ENCODE measurements around the gene PRF1.

The PRF1 gene

GRCh38 chr10:70568781-70569495 is 33.6 kb downstream of the PRF1 start:
- Histone ChIP-seq H2BK5ac (ENCODE audit: low read length) (no peak overlapping the region), H3K36me3 (ENCODE audit: control insufficient read depth, insufficient read depth, low read length) (no peaks in the 10 kb centered on the region), H3K27me3 (ENCODE audit: insufficient read depth, low read length, poor library complexity) (no peaks in the 10 kb centered on the region), H3K79me1 (ENCODE audit: low read length) (no peaks in the 10 kb centered on the region), H3K4me1 (ENCODE audit: control insufficient read depth, low read depth, low read length) (no peaks in the 10 kb centered on the region), H3K4me3 (ENCODE audit: low read length) (no peak overlapping the region), H4K8ac (ENCODE audit: low read depth, low read length) (no peak overlapping the region), H2BK120ac (ENCODE audit: low read depth, low read length) (no peak overlapping the region), H4K5ac (ENCODE audit: low read length) (no peak overlapping the region), H2BK15ac (replicated peaks; ENCODE audit: low read depth) (no peak overlapping the region), H3K79me2 (ENCODE audit: control insufficient read depth, insufficient read depth, low read length) (no peaks in the 10 kb centered on the region), H3K27ac (ENCODE audit: low read depth, low read length) (no peak overlapping the region), H2AK5ac (ENCODE audit: low read length) (no peak overlapping the region), H3K56ac (ENCODE audit: low read length) (no peak overlapping the region), H3K4me2 (ENCODE audit: low read length) (no peak overlapping the region), H3K23ac (ENCODE audit: low read length) (no peak overlapping the region), H3K18ac (ENCODE audit: low read length) (no peak overlapping the region), H3K9ac (ENCODE audit: low read length) (no peak overlapping the region), H3K4ac (ENCODE audit: low read depth, low read length) (no peak overlapping the region)
- no peak for DNase-seq
- no CpG with 5 or more reads among the region's 7 CpGs for WGBS (ENCODE audit: extremely low coverage, insufficient coverage, low lambda C conversion rate)

- no peak overlapping the region for H3K27ac ChIP-seq (ENCODE audit: low read depth, low read length)
- H3K4ac ChIP-seq (ENCODE audit: low read depth, low read length), result no peak overlapping the region
- H3K4me2 ChIP-seq (ENCODE audit: low read length), result no peak overlapping the region
- H3K4me3 ChIP-seq (ENCODE audit: low read length), result no peak overlapping the region
- no peaks in the 10 kb centered on the region for H3K79me2 ChIP-seq (ENCODE audit: control insufficient read depth, insufficient read depth, low read length)
- no peak overlapping the region for H2BK120ac ChIP-seq (ENCODE audit: low read depth, low read length)
- no peak overlapping the region for H3K23ac ChIP-seq (ENCODE audit: low read length)
- no peaks in the 10 kb centered on the region for H3K27me3 ChIP-seq (ENCODE audit: insufficient read depth, low read length, poor library complexity)
- H3K56ac ChIP-seq (ENCODE audit: low read length), result no peak overlapping the region
- H2BK5ac ChIP-seq (ENCODE audit: low read length), result no peak overlapping the region
- no peak overlapping the region for H4K5ac ChIP-seq (ENCODE audit: low read length)
- H4K8ac ChIP-seq (ENCODE audit: low read depth, low read length), result no peak overlapping the region
- H3K36me3 ChIP-seq (ENCODE audit: control insufficient read depth, insufficient read depth, low read length), result no peaks in the 10 kb centered on the region
- H3K79me1 ChIP-seq (ENCODE audit: low read length), result no peaks in the 10 kb centered on the region
- no peak overlapping the region for H3K18ac ChIP-seq (ENCODE audit: low read length)
- H2BK15ac ChIP-seq (replicated peaks; ENCODE audit: low read depth), result no peak overlapping the region
- WGBS (ENCODE audit: extremely low coverage, insufficient coverage, low lambda C conversion rate), result no CpG with 5 or more reads among the region's 3 CpGs
- H3K9ac ChIP-seq (ENCODE audit: low read length), result no peak overlapping the region
- H2AK5ac ChIP-seq (ENCODE audit: low read length), result no peak overlapping the region
- no peaks in the 10 kb centered on the region for H3K4me1 ChIP-seq (ENCODE audit: control insufficient read depth, low read depth, low read length)
- DNase-seq, result no peak
Observed at GRCh38 chr10:70568113-70568512, 34.4 kb downstream of the PRF1 start.

- Histone ChIP-seq H2BK5ac (ENCODE audit: low read length) (no peak overlapping the region), H4K8ac (ENCODE audit: low read depth, low read length) (no peak overlapping the region), H3K27me3 (ENCODE audit: insufficient read depth, low read length, poor library complexity) (no peaks in the 10 kb centered on the region), H3K9ac (ENCODE audit: low read length) (no peak overlapping the region), H3K56ac (ENCODE audit: low read length) (no peak overlapping the region), H3K4me3 (ENCODE audit: low read length) (no peak overlapping the region), H3K23ac (ENCODE audit: low read length) (no peak overlapping the region), H3K4me2 (ENCODE audit: low read length) (no peak overlapping the region), H3K4ac (ENCODE audit: low read depth, low read length) (no peak overlapping the region), H2AK5ac (ENCODE audit: low read length) (no peak overlapping the region), H2BK120ac (ENCODE audit: low read depth, low read length) (no peak overlapping the region), H4K5ac (ENCODE audit: low read length) (no peak overlapping the region), H3K36me3 (ENCODE audit: control insufficient read depth, insufficient read depth, low read length) (no peaks in the 10 kb centered on the region), H2BK15ac (replicated peaks; ENCODE audit: low read depth) (no peak overlapping the region), H3K18ac (ENCODE audit: low read length) (no peak overlapping the region), H3K79me2 (ENCODE audit: control insufficient read depth, insufficient read depth, low read length) (no peaks in the 10 kb centered on the region), H3K27ac (ENCODE audit: low read depth, low read length) (no peak overlapping the region), H3K79me1 (ENCODE audit: low read length) (no peaks in the 10 kb centered on the region), H3K4me1 (ENCODE audit: control insufficient read depth, low read depth, low read length) (no peaks in the 10 kb centered on the region)
- WGBS (ENCODE audit: extremely low coverage, insufficient coverage, low lambda C conversion rate), result no CpG with 5 or more reads among the region's 4 CpGs
- DNase-seq, result no peak
Observed at GRCh38 chr10:70567603-70568002, 34.9 kb downstream of the PRF1 start.

- no peaks in the 10 kb centered on the region for H3K79me2 ChIP-seq (ENCODE audit: control insufficient read depth, insufficient read depth, low read length)
- H3K79me1 ChIP-seq (ENCODE audit: low read length), result no peaks in the 10 kb centered on the region
- H3K9ac ChIP-seq (ENCODE audit: low read length), result no peak overlapping the region
- H3K18ac ChIP-seq (ENCODE audit: low read length), result no peak overlapping the region
- no peak overlapping the region for H3K56ac ChIP-seq (ENCODE audit: low read length)
- H3K4ac ChIP-seq (ENCODE audit: low read depth, low read length), result no peak overlapping the region
- H2BK15ac ChIP-seq (replicated peaks; ENCODE audit: low read depth), result no peak overlapping the region
- H4K8ac ChIP-seq (ENCODE audit: low read depth, low read length), result no peak overlapping the region
- H2AK5ac ChIP-seq (ENCODE audit: low read length), result no peak overlapping the region
- no peak overlapping the region for H2BK120ac ChIP-seq (ENCODE audit: low read depth, low read length)
- H4K5ac ChIP-seq (ENCODE audit: low read length), result no peak overlapping the region
- WGBS (ENCODE audit: extremely low coverage, insufficient coverage, low lambda C conversion rate), result no CpG with 5 or more reads among the region's 18 CpGs
- no peak overlapping the region for H3K4me3 ChIP-seq (ENCODE audit: low read length)
- H2BK5ac ChIP-seq (ENCODE audit: low read length), result no peak overlapping the region
- H3K36me3 ChIP-seq (ENCODE audit: control insufficient read depth, insufficient read depth, low read length), result no peaks in the 10 kb centered on the region
- no peak for DNase-seq
- no peaks in the 10 kb centered on the region for H3K27me3 ChIP-seq (ENCODE audit: insufficient read depth, low read length, poor library complexity)
- H3K23ac ChIP-seq (ENCODE audit: low read length), result no peak overlapping the region
- H3K27ac ChIP-seq (ENCODE audit: low read depth, low read length), result no peak overlapping the region
- H3K4me2 ChIP-seq (ENCODE audit: low read length), result no peak overlapping the region
- no peaks in the 10 kb centered on the region for H3K4me1 ChIP-seq (ENCODE audit: control insufficient read depth, low read depth, low read length)
Observed at GRCh38 chr10:70566515-70567290, 35.8 kb downstream of the PRF1 start.

GRCh38 chr10:70565556-70566514 is 36.7 kb downstream of the PRF1 start:
- Histone ChIP-seq H4K8ac (ENCODE audit: low read depth, low read length) (no peak overlapping the region), H3K4me1 (ENCODE audit: control insufficient read depth, low read depth, low read length) (no peaks in the 10 kb centered on the region), H3K79me1 (ENCODE audit: low read length) (no peaks in the 10 kb centered on the region), H4K5ac (ENCODE audit: low read length) (no peak overlapping the region), H3K18ac (ENCODE audit: low read length) (no peak overlapping the region), H3K36me3 (ENCODE audit: control insufficient read depth, insufficient read depth, low read length) (no peaks in the 10 kb centered on the region), H3K23ac (ENCODE audit: low read length) (no peak overlapping the region), H2AK5ac (ENCODE audit: low read length) (no peak overlapping the region), H2BK15ac (replicated peaks; ENCODE audit: low read depth) (no peak overlapping the region), H3K27me3 (ENCODE audit: insufficient read depth, low read length, poor library complexity) (no peaks in the 10 kb centered on the region), H3K4me3 (ENCODE audit: low read length) (no peak overlapping the region), H2BK5ac (ENCODE audit: low read length) (no peak overlapping the region), H2BK120ac (ENCODE audit: low read depth, low read length) (no peak overlapping the region), H3K56ac (ENCODE audit: low read length) (no peak overlapping the region), H3K79me2 (ENCODE audit: control insufficient read depth, insufficient read depth, low read length) (no peaks in the 10 kb centered on the region), H3K9ac (ENCODE audit: low read length) (no peak overlapping the region), H3K4me2 (ENCODE audit: low read length) (no peak overlapping the region), H3K4ac (ENCODE audit: low read depth, low read length) (no peak overlapping the region), H3K27ac (ENCODE audit: low read depth, low read length) (no peak overlapping the region)
- DNase-seq, result no peak
- WGBS (ENCODE audit: extremely low coverage, insufficient coverage, low lambda C conversion rate), result no CpG with 5 or more reads among the region's 18 CpGs
